SK-MEL-5 (cell line): ENCODE results near the gene RNF227. TPM values are rescaled to one million over a fixed set of nuclear protein-coding genes. Genes with fewer than 3 reads are reported as not detected.
"Not testable (repeated sequence)": the region's sequence is repeated elsewhere in the genome, so short reads cannot be mapped to it uniquely, and the experiment has no call there.

Experiments
- DNase-seq: peaks from one replicate; pipeline ENCODE4 v3.0.0-alpha.2; 2016; ENCODE audit warnings: low read depth, low spot score
- in situ Hi-C: cut with HindIII; loops from 2 replicates; pipeline ENCODE4 v1.10.0; 2016; ENCODE audit warnings: low sequenced_read_pairs, high pct_unique_total_duplicates, low pct_unique_long_range_greater_than_20kb
- polyA plus RNA-seq, 2 experiments: library from polyadenylated mRNA; depleted of rRNA; stranded (reverse); fragments of >200 nt; gene quantifications; 2 replicates each; pipeline ENCODE4 v1.2.3, GENCODE V29; 2015
- total RNA-seq: library from RNA; depleted of rRNA; stranded (reverse); fragments of >200 nt; shearing (Covaris generic); gene quantifications from 2 replicates; pipeline ENCODE4 v1.2.3, GENCODE V29; 2014; rRNA removed

RNF227 gene
- total RNA-seq: 4.3 and 5.7 TPM in 2 replicates
- 8.9 and 14.0 TPM in 2 replicates for polyA plus RNA-seq (2015; cell fraction: cytosol; rRNA removed)
- polyA plus RNA-seq (2015; cell fraction: nucleus; rRNA removed): 6.3 and 6.7 TPM in 2 replicates

- peak; percentile 93 for DNase-seq
- in situ Hi-C loops: no loop called here
Observed at GRCh38 chr17:7915611-7916384, at the start of gene RNF227. RNF227 (minus strand) TSS chr17:7916289; CDS start chr17:7916195, 94 bp downstream.

- no peak for DNase-seq
- in situ Hi-C loops: no loop called here
Observed at GRCh38 chr17:7961421-7961820, 45.3 kb upstream of the RNF227 start.

DNA sequence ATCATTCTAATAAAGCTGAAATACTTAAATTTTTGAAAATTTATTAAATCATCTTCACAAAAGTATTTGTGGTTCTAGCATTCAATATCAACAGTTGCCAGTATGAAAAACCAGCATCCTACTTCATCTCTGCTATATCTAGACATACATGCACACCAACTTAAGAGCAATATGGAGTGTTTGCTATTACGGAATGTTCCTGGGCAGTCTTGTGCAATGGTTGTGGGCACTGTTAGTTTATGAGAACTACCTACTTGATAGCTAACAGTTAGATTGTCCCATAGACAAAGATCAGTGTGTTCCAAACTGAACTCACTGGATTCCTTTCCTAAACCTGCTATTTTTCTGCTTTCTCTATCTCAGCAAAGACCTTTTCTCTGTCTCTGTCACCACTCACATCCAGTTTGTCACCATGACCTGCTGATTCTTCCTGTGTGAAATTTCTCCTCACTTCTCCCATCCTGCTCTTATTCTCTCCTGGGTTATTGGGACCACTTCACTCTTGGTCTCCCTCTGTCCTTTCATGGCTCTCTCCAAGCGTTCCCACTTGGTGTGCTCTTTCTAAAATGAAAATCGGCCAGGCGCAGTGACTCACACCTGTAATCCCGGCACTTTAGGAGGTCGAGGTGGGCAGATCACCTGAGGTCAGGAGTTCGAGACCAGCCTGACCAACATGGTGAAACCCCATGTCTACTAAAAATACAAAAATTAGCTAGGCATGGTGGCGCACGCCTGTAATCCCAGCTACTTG, 43.6 kb upstream of the RNF227 start:
- in situ Hi-C loops: no loop called here
- DNase-seq: no peak

DNA sequence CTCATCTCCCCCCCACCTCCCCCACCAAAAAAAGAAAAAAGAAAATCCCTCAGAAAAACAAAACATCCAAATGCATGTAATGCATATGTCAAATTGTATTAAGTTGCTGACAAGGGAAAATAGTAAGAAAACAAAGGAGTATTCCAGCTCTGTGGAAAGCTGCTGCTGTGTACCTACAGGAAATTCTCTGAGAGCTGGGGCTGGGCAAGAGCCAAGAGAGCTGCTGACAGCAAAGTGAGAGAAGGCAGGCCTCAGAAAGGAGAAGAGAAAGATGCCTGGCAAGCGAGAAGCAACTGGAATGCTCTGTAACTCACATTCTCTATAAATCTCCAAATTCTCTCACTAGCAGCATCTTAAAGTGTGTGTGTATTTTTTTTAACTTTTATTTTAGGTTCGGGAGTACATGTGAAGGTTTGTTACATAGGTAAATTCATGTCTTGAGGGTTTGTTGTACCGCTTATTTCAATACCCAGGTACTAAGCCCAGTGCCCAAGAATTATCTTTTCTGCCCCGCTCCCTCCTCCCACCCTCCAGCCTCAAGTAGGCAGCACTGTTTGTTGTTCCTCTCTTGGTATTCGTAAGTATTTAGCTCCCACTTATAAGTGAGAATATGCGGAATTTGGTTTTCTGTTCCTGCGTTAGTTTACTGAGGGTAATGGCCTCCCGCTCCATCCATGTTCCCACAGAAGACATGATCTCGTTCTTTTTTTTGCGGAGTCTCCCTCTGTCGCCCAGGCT, 40.3 kb upstream of the RNF227 start:
- in situ Hi-C loops: no loop called here
- no peak for DNase-seq

DNA sequence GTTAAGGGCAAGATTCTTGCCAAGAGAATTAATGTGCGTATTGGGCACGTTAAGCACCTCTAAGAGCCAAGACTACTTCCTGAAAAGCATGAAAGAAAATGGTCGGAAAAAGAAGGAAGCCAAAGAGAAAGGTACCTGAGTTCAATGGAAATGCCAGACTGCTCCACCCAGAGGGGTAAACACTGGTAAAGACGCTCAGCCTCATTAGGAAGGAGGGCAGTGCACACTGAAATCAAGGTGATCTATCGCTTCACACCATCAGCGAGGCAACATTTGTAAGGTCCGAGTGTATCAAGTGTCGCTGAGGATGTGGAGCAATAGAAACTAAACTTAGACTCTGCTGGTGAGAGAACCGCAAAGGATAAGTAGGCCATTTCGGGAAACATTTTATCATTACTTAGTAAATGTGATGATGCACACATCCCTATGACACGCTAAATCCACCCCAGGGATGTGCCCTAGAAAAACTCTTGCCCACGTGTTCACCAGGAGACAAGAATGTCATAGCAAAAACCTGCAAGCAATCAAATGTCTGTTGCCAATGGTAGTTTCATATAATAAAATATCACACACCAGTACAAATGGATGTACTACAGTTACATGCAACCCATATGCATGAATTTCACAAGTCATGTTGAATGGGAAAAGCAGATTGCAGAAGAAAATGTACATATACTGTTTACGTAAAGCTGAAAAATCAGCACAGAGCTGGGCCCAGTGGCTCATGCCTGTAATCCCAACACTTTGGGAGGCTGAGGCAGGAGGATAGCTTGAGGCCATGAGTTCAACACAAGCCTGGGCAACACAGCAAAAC, 39.5 kb upstream of the RNF227 start:
- in situ Hi-C loops: no loop called here
- no peak for DNase-seq

GRCh38 chr17:7953266-7953665, 37.2 kb upstream of the RNF227 start:
- DNase-seq, in situ Hi-C loops: not testable (repeated sequence)

- no peak for DNase-seq
- in situ Hi-C loops: no loop called here
Observed at GRCh38 chr17:7951143-7951792, 35.2 kb upstream of the RNF227 start.

GRCh38 chr17:7950578-7950977, 34.5 kb upstream of the RNF227 start:
- in situ Hi-C loops: no loop called here

DNA sequence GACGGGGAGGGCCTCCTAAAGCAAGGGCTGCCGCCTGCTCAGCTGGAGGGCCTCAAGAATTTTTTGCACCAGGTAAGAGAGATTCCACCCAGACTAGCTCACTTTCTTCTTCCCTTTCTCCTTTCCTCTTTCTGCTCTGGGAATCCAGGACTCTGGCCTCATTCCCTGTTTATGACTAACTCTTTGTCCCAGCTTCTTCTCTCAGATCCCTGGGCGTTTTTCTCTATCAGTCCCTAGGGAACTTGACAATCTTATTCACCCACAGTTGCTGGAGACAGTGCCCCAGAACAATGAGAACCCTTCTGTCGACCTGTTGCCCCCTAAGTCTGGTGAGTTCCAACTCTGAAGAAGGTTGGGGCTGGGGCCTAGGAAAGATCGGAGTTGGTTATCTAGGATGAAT, 31.6 kb upstream of the RNF227 start:
- in situ Hi-C loops: no loop called here
- DNase-seq: no peak

More at GRCh38 chr17:7950578-7950977, 34.5 kb upstream of the RNF227 start:
- no peak for DNase-seq

DNA sequence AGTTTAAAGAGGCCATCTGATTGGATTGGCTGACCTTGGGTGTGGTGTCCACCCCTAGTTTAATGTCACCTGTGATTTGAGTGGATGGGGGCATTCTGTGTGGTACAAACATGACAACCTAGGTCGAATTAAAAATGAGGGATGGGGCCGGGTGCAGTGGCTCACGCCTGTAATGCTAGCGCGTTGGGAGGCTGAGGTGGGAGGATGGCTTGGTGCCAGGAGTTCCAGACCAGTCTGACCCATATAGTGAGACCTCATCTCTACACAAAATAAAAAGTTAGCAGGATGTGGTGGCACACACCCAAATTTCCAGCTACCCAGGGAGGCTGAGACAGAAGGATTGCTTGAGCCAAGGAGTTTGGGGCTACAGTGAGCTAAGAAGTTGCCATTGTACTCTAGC, 30.4 kb upstream of the RNF227 start:
- no peak for DNase-seq
- in situ Hi-C loops: no loop called here

- DNase-seq: no peak
- in situ Hi-C loops: no loop called here
Observed at GRCh38 chr17:7945651-7946050, 29.6 kb upstream of the RNF227 start.

DNA sequence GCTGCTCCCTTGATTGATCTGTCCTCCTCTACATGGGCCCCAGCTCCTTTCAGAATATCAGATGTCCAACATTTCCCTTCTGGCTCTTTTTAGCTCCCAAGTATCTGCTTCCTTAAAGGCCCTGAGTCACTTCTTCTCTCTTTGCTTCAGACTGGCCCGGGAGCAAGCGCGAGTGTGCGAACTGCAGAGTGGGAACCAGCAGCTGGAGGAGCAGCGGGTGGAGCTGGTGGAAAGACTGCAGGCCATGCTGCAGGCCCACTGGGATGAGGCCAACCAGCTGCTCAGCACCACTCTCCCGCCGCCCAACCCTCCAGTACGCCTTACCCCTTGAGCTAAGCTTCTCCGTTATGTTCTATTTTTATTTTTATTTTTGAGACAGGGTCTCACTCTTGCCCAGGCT, 28.2 kb upstream of the RNF227 start:
- in situ Hi-C loops: no loop called here
- no peak for DNase-seq

DNA sequence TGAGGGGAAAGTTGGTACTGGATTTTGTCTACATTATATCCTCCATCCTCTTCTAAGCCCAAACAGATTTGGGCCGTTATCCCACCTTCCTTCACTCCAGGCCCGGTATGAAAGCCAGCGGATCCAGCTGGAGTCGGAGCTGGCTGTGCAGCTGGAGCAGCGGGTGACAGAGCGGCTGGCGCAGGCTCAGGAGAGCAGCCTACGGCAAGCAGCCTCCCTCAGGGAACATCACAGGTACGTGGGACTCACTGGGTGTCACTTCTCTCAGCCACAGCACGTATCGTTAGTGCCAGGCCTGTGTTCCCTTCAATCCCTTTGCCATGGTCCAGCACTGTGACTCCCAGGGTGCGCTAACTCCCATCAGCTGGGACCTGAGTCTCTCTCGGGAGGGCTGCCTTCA, 27.2 kb upstream of the RNF227 start:
- in situ Hi-C loops: no loop called here
- DNase-seq: no peak

DNA sequence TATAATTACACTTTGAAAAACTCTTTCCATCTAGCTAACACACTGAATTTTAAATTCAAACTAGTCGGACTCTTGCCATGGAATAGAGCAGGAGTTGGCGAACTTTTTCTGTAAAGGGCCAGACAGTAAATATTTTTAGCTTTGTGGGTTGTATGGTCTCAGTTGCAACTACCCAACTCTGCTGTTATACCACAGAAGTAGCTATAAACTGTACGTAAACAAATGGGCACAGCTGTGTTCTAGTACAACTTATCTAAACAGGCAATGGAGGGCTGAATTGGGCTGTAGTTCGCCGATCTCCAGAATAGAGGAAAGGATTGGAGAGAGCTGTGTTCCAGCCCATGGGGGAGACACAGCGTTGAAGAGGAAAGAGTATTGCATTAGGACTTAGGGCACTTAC, 24.7 kb upstream of the RNF227 start:
- in situ Hi-C loops: no loop called here
- no peak for DNase-seq

DNA sequence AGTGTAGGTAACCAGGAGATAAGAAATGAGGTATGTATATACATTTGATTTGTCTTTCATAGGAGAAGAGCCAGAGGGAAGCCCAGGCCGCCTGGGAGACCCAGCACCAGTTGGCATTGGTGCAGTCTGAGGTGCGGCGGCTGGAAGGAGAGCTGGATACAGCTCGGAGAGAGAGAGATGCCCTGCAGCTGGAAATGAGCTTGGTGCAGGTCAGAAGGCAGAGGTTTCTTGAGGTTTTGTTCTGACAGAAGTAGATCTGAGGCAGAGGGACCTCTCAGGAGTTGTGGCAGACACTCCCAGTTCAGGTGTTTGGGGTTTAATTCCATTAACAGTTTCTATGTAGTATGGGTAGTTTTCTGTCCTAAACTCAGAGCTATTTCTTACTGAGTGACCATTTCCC, 23.9 kb upstream of the RNF227 start:
- no peak for DNase-seq
- in situ Hi-C loops: no loop called here

- DNase-seq: no peak
- in situ Hi-C loops: no loop called here
Observed at GRCh38 chr17:7935859-7936258, 19.8 kb upstream of the RNF227 start.

GRCh38 chr17:7932949-7933348, 16.9 kb upstream of the RNF227 start:
- peak; percentile 70 for DNase-seq
- in situ Hi-C loops: no loop called here
